ENCODE data around the gene CCRL2. TPM values are rescaled to one million over a fixed set of nuclear protein-coding genes. Genes with fewer than 3 reads are reported as not detected.
A peak's percentile ranks its signal among the peaks of the same experiment; 100 is the strongest.

The CCRL2 gene, protein sequence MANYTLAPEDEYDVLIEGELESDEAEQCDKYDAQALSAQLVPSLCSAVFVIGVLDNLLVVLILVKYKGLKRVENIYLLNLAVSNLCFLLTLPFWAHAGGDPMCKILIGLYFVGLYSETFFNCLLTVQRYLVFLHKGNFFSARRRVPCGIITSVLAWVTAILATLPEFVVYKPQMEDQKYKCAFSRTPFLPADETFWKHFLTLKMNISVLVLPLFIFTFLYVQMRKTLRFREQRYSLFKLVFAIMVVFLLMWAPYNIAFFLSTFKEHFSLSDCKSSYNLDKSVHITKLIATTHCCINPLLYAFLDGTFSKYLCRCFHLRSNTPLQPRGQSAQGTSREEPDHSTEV
- total RNA-seq (2014; rRNA removed; shearing (Covaris generic)): not detected in 2 replicates

DNA sequence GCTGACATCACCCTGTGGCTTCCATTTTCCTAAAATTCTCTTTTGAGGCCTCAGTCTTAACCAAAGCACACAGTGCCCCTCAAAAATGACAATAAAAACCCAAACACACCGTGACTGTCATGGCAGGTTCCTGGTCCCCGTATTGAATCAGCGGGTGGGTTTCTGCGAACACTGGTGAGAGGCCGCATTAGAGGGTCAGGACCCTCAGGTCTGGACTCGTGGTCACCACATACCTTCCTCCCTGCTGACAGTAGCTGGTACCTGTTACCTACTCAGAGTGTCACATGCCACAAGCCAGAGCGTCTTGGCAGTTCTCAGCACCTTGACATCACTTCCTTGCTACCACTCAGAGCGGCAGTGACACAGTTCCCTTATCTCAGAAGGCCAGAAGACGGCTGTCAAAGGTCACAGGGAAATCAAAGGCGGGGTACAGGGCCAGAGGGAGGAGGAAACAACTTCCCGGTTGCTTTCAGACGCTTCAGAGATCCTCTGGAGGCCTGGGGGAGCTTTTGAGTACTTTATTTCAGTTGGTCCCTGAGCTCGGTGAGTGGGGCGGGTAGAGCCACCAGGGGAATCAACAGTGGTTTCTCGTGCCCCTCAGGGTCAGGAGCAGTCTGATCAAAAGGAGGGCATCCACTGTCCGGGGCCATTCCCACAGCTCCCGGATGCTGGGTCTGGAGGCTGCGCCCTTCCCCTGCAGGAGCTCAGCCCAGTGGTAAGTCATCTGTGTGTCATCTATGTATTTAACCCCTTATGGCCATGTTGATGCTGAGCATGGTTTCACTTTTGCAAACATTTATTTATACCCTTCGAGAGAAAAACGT, at the start of gene CCRL2, which contains the start of gene CCR5AS:
CCRL2 (plus strand) TSS at position 472 of the 824 bp plus-strand sequence. CDS start 821 bp downstream, outside the sequence.
CCR5AS (minus strand) TSS at position 279 of the 824 bp plus-strand sequence.
- no peak within 1 kb of the TSS for H3K4me3 ChIP-seq
- DNase-seq: peak in 1 of 2 experiments; percentile 17
- H3K27me3 ChIP-seq: no peaks in the 10 kb centered on the region
- H3K36me3 ChIP-seq: no peaks in the 10 kb centered on the region
- peaks cover 7% of the 10 kb centered on the region for H3K4me1 ChIP-seq
- H3K9me3 ChIP-seq (replicated peaks): no peaks in the 10 kb centered on the region
- H3K27ac ChIP-seq: no peak within 1 kb of the TSS; the same call in 1 of the 2 replicates

DNA sequence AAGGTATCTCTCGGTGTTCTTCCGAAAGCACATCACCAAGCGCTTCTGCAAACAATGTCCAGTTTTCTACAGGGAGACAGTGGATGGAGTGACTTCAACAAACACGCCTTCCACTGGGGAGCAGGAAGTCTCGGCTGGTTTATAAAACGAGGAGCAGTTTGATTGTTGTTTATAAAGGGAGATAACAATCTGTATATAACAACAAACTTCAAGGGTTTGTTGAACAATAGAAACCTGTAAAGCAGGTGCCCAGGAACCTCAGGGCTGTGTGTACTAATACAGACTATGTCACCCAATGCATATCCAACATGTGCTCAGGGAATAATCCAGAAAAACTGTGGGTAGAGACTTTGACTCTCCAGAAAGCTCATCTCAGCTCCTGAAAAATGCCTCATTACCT, 48.6 kb upstream of the CCRL2 start:
- H3K9me3 ChIP-seq (replicated peaks): no peaks in the 10 kb centered on the region
- no peak overlapping the region for H3K27ac ChIP-seq
- DNase-seq: no peak

DNA sequence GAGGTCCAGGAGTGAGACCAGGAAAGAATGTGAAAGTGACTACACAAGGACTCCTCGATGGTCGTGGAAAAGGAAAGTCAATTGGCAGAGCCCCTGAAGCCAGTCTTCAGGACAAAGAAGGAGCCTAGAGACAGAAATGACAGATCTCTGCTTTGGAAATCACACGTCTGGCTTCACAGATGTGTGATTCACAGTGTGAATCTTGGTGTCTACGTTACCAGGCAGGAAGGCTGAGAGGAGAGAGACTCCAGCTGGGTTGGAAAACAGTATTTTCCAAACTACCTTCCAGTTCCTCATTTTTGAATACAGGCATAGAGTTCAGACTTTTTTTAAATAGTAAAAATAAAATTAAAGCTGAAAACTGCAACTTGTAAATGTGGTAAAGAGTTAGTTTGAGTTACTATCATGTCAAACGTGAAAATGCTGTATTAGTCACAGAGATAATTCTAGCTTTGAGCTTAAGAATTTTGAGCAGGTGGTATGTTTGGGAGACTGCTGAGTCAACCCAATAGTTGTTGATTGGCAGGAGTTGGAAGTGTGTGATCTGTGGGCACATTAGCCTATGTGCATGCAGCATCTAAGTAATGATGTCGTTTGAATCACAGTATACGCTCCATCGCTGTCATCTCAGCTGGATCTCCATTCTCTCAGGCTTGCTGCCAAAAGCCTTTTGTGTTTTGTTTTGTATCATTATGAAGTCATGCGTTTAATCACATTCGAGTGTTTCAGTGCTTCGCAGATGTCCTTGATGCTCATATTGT, 47.1 kb upstream of the CCRL2 start:
- Histone ChIP-seq H3K36me3 (no peaks in the 10 kb centered on the region), H3K27me3 (no peaks in the 10 kb centered on the region), H3K4me1 (no peaks in the 10 kb centered on the region), H3K9me3 (replicated peaks) (no peaks in the 10 kb centered on the region), H3K4me3 (no peak overlapping the region), H3K27ac (no peak overlapping the region)
- no peak for DNase-seq

More for the DNA sequence above, 48.6 kb upstream of the CCRL2 start:
- Histone ChIP-seq H3K27me3 (no peaks in the 10 kb centered on the region), H3K4me3 (no peak overlapping the region), H3K4me1 (no peaks in the 10 kb centered on the region), H3K36me3 (no peaks in the 10 kb centered on the region)

DNA sequence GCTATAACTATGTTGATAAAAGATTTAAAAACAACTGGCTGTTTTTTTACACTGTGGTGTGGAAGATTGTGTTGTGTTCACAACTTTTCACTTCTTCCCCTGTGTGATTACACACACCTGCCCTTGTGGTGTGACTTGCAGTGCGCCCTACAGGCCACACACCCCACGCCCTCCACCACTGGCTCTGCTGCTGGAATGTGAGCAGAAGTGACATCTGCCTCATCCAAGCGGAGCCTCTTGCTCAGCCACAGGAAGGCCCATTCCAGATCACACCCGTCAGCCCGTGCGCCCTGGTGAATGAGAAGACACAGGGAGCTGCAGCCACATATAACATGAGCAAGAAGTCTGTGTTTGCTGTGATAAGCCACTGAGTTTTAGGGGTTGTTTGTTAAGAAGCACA, 46.2 kb upstream of the CCRL2 start:
- Histone ChIP-seq H3K4me1 (no peaks in the 10 kb centered on the region), H3K36me3 (no peaks in the 10 kb centered on the region), H3K27me3 (no peaks in the 10 kb centered on the region), H3K4me3 (no peak overlapping the region), H3K27ac (no peak overlapping the region), H3K9me3 (replicated peaks) (no peaks in the 10 kb centered on the region)
- DNase-seq: no peak

DNA sequence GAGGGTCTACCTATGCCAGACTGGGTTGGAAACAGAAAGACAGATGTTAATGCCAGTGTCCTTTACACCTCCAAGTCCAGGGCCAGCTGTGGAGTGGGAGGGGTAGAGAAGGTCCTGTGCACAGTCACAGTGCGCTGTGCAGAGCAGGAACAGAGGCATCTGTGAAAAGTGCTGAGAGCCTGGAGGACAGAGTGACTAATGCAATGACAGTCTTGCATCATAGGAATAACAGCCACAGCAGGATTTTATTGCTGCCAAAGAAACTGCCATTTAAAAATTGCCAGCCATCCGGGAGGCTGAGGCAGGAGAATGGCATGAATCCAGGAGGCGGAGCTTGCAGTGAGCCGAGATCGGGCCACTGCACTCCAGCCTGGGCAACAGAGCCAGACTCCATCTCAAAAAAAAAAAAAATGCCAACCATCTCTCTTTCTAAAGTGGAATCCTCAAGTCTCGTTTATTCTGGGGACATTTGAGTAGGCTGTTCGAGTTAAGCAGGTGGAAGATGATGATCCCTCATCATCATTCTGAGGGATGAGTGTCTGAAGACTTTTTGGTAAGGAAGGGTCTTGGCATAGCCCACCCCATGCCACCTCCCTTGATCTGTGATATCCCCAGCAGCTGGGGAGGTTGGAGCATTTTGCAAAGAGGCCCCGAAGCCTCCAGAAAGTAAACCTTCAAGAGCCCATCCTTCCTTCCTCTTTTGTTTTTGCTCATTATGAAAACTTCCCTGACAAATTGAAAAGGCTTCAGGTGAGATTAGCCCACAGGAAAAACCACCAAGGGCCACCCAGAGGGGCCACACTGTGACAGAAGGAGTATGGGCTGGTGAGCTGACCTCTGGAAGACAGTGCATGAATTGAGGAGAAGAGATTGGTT, 45.4 kb upstream of the CCRL2 start:
- Histone ChIP-seq H3K4me3 (no peak overlapping the region), H3K27ac (no peak overlapping the region)

DNA sequence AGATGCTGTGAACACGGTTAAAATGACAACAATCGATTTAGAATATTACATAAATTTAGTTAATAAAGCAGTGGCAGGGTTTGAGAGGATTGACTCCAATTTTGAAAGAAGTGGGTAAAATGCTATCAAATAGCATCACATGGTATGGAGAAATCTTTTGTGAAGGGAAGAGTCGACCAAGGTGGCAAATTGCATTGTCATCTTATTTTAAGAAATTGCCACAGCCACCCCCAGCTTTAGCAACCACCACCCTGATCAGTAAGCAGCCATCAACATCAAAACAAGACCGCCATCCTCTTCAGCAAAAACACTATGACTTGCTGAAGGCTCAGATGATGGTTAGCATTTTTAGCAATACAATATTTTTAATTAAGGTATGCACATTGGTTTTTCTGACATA, 42.0 kb upstream of the CCRL2 start:
- H3K36me3 ChIP-seq: no peaks in the 10 kb centered on the region
- no peak overlapping the region for H3K27ac ChIP-seq
- DNase-seq: no peak
- no peaks in the 10 kb centered on the region for H3K4me1 ChIP-seq
- no peaks in the 10 kb centered on the region for H3K27me3 ChIP-seq
- no peaks in the 10 kb centered on the region for H3K9me3 ChIP-seq (replicated peaks)
- no peak overlapping the region for H3K4me3 ChIP-seq

More for the DNA sequence above, 45.4 kb upstream of the CCRL2 start:
- H3K36me3 ChIP-seq: no peaks in the 10 kb centered on the region
- no peaks in the 10 kb centered on the region for H3K27me3 ChIP-seq
- H3K4me1 ChIP-seq: no peaks in the 10 kb centered on the region
- DNase-seq: no peak
- no peaks in the 10 kb centered on the region for H3K9me3 ChIP-seq (replicated peaks)

DNA sequence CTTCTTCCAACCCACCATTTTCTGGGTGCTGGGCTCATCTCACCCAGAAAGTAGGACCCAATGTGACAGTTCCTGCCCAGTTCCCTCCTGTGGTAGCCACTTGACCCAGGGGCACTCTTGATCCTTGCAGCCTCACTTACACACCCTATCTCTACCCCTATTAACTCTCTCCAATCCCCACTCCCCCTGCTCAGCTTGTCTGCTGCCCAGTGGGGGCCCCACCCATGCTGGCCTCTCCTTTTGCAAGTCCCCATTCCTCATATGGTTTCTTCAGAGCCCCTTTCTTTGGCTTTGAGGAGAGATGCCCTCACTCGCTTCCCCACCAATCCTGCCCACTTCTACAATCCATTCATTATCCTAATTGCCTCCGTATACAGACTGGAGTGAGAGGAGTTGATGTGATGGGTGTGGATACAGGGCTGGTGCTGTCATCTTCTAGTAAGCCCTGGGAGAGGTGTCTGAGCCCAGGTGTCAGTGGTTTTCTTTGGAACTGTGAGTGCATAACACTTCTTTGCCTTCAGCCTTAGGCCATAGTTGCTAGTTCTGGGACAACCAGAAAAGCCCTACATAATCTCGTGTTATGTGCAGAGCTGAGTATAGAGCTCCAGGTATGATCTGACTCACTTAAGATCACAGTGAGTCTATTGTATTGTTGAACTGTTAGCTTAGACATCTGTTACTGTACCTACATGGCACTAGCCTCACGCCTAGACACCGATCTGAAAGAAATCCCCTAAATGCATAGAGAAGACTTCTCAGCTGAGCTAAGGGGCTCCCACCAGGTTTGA, 41.1 kb upstream of the CCRL2 start:
- no peak overlapping the region for H3K4me3 ChIP-seq
- no peaks in the 10 kb centered on the region for H3K4me1 ChIP-seq
- no peaks in the 10 kb centered on the region for H3K27me3 ChIP-seq
- DNase-seq: no peak
- H3K27ac ChIP-seq: no peak overlapping the region
- H3K9me3 ChIP-seq (replicated peaks): no peaks in the 10 kb centered on the region
- H3K36me3 ChIP-seq: no peaks in the 10 kb centered on the region

DNA sequence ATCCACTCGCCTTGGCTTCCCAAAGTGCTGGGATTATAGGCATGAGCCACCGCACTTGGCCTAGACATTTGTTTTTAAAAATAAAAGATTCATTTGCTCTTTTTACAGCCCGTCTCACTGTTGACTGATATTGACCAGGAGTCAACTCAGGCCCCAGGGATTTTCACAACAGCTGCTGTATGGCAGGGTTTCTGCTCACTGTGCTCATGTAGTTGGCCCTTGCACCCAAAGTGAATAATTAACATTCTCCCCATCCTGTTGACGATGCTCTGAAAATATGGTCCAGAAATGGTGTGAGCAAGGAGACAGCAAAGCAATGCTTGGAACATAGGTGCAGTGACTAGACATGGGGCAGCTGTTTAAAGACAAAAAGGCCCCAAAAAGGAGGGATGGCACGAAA, 39.2 kb upstream of the CCRL2 start:
- H3K9me3 ChIP-seq (replicated peaks): no peaks in the 10 kb centered on the region
- no peaks in the 10 kb centered on the region for H3K36me3 ChIP-seq
- H3K27me3 ChIP-seq: no peaks in the 10 kb centered on the region
- no peak overlapping the region for H3K4me3 ChIP-seq
- no peak for DNase-seq
- H3K4me1 ChIP-seq: no peaks in the 10 kb centered on the region
- no peak overlapping the region for H3K27ac ChIP-seq

DNA sequence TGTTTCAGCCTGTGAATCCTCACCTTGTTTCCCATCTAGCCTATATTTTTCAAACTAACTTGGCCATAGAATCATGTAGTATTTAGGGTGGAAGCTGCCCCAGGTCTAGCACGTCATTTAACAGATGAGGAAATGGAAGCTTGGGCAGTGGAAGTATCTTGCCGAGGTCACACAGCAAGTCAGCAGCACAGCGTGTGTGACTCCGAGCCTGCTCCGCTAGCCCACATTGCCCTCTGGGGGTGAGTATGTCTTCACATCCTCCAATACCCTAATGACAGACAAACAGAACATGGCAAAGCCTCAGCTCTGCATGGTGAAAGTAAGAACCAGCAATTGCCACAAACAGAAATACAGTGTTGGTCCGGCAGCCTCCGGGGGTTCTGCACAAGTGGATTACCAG, 38.5 kb upstream of the CCRL2 start:
- H3K36me3 ChIP-seq: no peaks in the 10 kb centered on the region
- no peak overlapping the region for H3K4me3 ChIP-seq
- H3K4me1 ChIP-seq: no peaks in the 10 kb centered on the region
- H3K27me3 ChIP-seq: no peaks in the 10 kb centered on the region; the same call in 1 of the 2 replicates
- no peaks in the 10 kb centered on the region for H3K9me3 ChIP-seq (replicated peaks)
- no peak overlapping the region for H3K27ac ChIP-seq
- no peak for DNase-seq

DNA sequence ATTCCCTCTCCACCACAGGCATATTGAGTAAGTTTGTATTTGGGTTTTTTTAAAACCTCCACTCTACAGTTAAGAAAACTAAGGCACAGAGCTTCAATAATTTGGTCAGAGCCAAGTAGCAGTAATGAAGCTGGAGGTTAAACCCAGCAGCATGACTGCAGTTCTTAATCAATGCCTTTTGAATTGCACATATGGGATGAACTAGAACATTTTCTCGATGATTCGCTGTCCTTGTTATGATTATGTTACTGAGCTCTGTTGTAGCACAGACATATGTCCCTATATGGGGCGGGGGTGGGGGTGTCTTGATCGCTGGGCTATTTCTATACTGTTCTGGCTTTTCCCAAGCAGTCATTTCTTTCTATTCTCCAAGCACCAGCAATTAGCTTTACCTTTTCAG, 37.9 kb upstream of the CCRL2 start:
- H3K27ac ChIP-seq: no peak overlapping the region

DNA sequence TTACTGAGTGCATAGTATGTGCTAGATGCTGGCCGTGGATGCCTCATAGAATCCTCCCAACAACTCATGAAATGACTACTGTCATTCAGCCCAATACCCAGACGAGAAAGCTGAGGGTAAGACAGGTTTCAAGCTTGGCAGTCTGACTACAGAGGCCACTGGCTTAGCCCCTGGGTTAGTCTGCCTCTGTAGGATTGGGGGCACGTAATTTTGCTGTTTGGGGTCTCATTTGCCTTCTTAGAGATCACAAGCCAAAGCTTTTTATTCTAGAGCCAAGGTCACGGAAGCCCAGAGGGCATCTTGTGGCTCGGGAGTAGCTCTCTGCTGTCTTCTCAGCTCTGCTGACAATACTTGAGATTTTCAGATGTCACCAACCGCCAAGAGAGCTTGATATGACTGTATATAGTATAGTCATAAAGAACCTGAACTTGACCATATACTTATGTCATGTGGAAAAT, 37.4 kb upstream of the CCRL2 start:
- no peaks in the 10 kb centered on the region for H3K4me1 ChIP-seq
- H3K9me3 ChIP-seq (replicated peaks): no peaks in the 10 kb centered on the region
- no peak overlapping the region for H3K4me3 ChIP-seq
- H3K27ac ChIP-seq: no peak overlapping the region
- no peak for DNase-seq
- no peaks in the 10 kb centered on the region; the same call in 1 of the 2 replicates for H3K27me3 ChIP-seq
- H3K36me3 ChIP-seq: no peaks in the 10 kb centered on the region

More for the DNA sequence above, 37.9 kb upstream of the CCRL2 start:
- H3K36me3 ChIP-seq: no peaks in the 10 kb centered on the region
- no peak overlapping the region for H3K4me3 ChIP-seq
- no peaks in the 10 kb centered on the region; the same call in 1 of the 2 replicates for H3K27me3 ChIP-seq
- DNase-seq: no peak
- no peaks in the 10 kb centered on the region for H3K4me1 ChIP-seq
- no peaks in the 10 kb centered on the region for H3K9me3 ChIP-seq (replicated peaks)

DNA sequence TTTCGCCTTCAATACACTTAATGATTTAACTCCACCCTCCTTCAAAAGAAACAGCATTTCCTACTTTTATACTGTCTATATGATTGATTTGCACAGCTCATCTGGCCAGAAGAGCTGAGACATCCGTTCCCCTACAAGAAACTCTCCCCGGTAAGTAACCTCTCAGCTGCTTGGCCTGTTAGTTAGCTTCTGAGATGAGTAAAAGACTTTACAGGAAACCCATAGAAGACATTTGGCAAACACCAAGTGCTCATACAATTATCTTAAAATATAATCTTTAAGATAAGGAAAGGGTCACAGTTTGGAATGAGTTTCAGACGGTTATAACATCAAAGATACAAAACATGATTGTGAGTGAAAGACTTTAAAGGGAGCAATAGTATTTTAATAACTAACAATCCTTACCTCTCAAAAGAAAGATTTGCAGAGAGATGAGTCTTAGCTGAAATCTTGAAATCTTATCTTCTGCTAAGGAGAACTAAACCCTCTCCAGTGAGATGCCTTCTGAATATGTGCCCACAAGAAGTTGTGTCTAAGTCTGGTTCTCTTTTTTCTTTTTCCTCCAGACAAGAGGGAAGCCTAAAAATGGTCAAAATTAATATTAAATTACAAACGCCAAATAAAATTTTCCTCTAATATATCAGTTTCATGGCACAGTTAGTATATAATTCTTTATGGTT, 36.1 kb upstream of the CCRL2 start, which contains the start of gene CCR5:
CCR5 (plus strand) TSS at position 108 of the 680 bp plus-strand sequence. CDS start 1,957 bp downstream, outside the sequence.
- Histone ChIP-seq H3K9me3 (replicated peaks) (no peaks in the 10 kb centered on the region), H3K4me3 (no peak within 1 kb of the TSS), H3K27ac (no peak within 1 kb of the TSS), H3K27me3 (no peaks in the 10 kb centered on the region; the same call in 1 of the 2 replicates), H3K36me3 (no peaks in the 10 kb centered on the region), H3K4me1 (no peaks in the 10 kb centered on the region)
- DNase-seq: no peak

Measured in SJCRH30 (cell line).